Activated CD4-positive, alpha-beta memory T cell treated with anti-CD3 and anti-CD28 coated beads, Interleukin-2, amount 10 ng/mL, durations not matched to agents 7 days and 5 days (primary cell): ENCODE data around the gene PRPF18. TPM values are rescaled to one million over a fixed set of nuclear protein-coding genes. Genes with fewer than 3 reads are reported as not detected.

ENCODE experiments used
- CTCF ChIA-PET: fragments of 350-600 bp; sonication (Branson Sonifier 250); formaldehyde crosslinking; loops from one replicate; lab custom pipeline; 2021; ENCODE audit warnings: antibody characterized with exemption, inconsistent platforms; lab: Charles Lee
- POLR2A ChIA-PET: fragments of 350-600 bp; sonication (Branson Sonifier 250); formaldehyde crosslinking; loops from one replicate; lab custom pipeline; 2021; ENCODE audit warnings: antibody characterized with exemption; lab: Charles Lee
- DNase-seq: peaks from one replicate; pipeline ENCODE4 v3.0.0-alpha.2; 2020
- H3K27ac Mint-ChIP-seq: one replicate; pipeline ENCODE4 v1.8.0; 2021; ENCODE audit warnings: mild to moderate bottlenecking, mixed read lengths
- H3K27me3 Mint-ChIP-seq: one replicate; pipeline ENCODE4 v1.8.0; 2021; ENCODE audit warnings: mixed read lengths
- H3K36me3 Mint-ChIP-seq: one replicate; pipeline ENCODE4 v1.8.0; 2021; ENCODE audit warnings: low read depth, mixed read lengths
- H3K4me1 Mint-ChIP-seq: one replicate; pipeline ENCODE4 v1.8.0; 2021; ENCODE audit warnings: mixed read lengths
- H3K4me3 Mint-ChIP-seq: one replicate; pipeline ENCODE4 v1.8.0; 2021; ENCODE audit warnings: mild to moderate bottlenecking, mixed read lengths
- H3K9me3 Mint-ChIP-seq: one replicate; pipeline ENCODE4 v1.8.0; 2021; ENCODE audit warnings: mixed read lengths
- total RNA-seq, 2 experiments: library from RNA; stranded (reverse); gene quantifications; one replicate each; pipeline ENCODE4 v1.2.3, GENCODE V29; 2021

The PRPF18 gene
- total RNA-seq, 2 experiments from 2014 or later: 22.5 to 26.0 TPM

- POLR2A ChIA-PET: no interaction called here
- H3K4me1 Mint-ChIP-seq: no peaks in the 10 kb centered on the region
- H3K9me3 Mint-ChIP-seq: no peaks in the 10 kb centered on the region
- CTCF ChIA-PET: interaction anchor here (0.7 kb wide), 1 partner anchor 18 kb away, joined by 3 read pairs; no protein-coding TSS in a partner anchor
- no peak overlapping the region for H3K4me3 Mint-ChIP-seq
- H3K27ac Mint-ChIP-seq: no peak overlapping the region
- H3K27me3 Mint-ChIP-seq: no peaks in the 10 kb centered on the region
- peaks cover 39% of the 10 kb centered on the region for H3K36me3 Mint-ChIP-seq
- no peak for DNase-seq
These were observed 26.8 kb downstream of the PRPF18 start for GRCh38 chr10:13613519-13613918.

DNA sequence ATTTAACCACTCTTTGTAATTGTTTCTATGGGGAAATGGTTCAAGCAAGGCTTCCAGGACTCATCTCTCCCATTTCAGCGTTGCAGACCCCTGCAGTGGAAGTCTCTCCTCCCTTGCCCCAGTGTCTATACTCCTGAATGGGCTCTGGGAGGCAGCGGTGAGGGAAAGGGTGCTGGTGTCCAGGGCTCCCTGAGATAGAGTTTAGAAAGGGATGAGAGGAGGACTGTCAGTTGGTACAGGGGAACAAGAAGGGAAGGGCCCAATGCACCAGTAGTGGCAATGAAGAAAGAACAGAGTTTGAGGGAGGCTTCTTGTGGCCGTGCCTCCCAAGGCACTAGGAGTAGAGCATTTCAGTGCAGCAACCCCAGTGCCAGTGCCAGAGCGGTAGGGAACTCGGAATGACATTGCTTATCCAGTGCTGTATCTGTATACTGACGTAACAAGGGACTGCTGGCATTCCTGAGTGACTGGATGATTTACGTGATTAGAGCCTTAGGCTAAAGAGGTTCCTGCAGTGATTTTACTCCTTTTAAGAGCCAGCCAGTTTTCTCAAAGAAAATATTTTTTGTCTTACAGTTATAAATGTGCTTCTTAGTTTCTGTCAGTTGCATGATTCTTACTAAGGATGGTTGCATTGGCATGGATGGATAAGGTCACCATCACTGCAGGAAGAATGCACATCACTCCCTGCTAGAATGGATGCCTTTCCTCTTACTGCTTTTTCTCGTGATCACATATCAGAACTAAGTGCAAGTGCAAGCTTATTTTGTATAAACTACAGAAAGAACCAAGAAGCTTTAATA, 28.0 kb downstream of the PRPF18 start:
- Mint-ChIP-seq H3K27me3 (no peaks in the 10 kb centered on the region), H3K4me1 (no peaks in the 10 kb centered on the region), H3K4me3 (no peak overlapping the region), H3K27ac (no peak overlapping the region), H3K36me3 (peaks cover 37% of the 10 kb centered on the region), H3K9me3 (no peaks in the 10 kb centered on the region)
- no peak for DNase-seq
- ChIA-PET POLR2A (no interaction called here), CTCF (interaction anchor here (0.7 to 1.3 kb wide), 2 partner anchors 45 to 504 kb away, joined by 3 to 4 read pairs; no protein-coding TSS in a partner anchor)

DNA sequence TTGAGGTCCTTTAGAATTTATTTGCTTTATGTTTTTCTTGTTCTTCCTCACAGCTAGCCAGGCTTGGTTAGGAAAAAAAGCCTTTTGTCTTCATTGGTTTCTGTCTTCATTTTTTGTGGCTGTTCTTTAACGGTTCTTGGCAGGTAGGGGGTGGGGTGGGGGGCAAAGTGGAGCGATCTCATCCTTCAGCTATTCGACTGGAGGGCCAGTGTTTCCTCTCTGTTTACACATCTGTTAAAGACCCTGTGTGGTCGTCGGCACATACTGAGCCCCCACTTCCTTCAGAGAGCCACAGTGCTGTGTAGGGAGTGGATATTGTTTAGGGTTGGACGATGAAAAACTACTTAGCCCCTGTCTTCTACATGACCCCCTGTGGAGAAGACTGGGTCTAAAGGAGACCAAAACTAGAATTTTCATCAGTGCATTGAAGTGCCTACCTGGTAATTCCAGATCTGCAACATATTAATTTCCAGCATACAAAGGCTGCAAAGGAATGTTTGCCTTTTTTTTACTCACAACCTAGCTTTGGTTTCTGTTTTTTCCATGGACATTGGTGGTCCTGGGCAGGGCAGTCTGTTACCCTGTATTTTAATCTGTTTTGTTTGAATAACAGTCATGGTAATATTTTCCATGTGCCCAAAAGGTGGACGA, 29.0 kb downstream of the PRPF18 start:
- no peak overlapping the region for H3K4me3 Mint-ChIP-seq
- ChIA-PET POLR2A (no interaction called here), CTCF (interaction anchor here (0.7 to 1.3 kb wide), 3 partner anchors 44 to 505 kb away, joined by 3 to 4 read pairs (median 3); no protein-coding TSS in a partner anchor)
- H3K36me3 Mint-ChIP-seq: peaks cover 30% of the 10 kb centered on the region
- no peak overlapping the region for H3K27ac Mint-ChIP-seq
- no peaks in the 10 kb centered on the region for H3K4me1 Mint-ChIP-seq
- H3K27me3 Mint-ChIP-seq: no peaks in the 10 kb centered on the region
- DNase-seq: no peak
- H3K9me3 Mint-ChIP-seq: no peaks in the 10 kb centered on the region

- no peaks in the 10 kb centered on the region for H3K4me1 Mint-ChIP-seq
- POLR2A ChIA-PET: no interaction called here
- no peaks in the 10 kb centered on the region for H3K27me3 Mint-ChIP-seq
- no peak overlapping the region for H3K4me3 Mint-ChIP-seq
- H3K36me3 Mint-ChIP-seq: peaks cover 22% of the 10 kb centered on the region
- CTCF ChIA-PET: no interaction called here
- DNase-seq: no peak
- H3K27ac Mint-ChIP-seq: no peak overlapping the region
- H3K9me3 Mint-ChIP-seq: no peaks in the 10 kb centered on the region
These were observed 30.4 kb downstream of the PRPF18 start for GRCh38 chr10:13617116-13617515.

DNA sequence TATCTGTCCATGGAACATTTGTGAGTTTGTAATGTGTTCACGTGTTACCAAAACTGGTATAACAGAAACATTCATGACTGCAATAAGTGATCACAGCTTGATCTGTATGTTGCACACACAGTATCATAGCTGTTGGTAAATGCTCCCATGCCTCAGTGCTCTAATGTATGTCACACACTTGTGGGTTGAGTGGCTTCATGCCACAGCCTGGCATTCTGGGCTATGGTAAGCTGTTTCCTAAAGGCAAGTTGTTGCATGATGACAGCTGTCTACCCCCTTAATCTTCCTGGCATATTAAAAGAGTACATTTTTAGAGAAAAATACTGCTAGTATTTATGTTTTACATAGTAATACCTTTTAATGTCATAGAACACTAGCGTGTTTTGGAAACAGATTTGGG, 35.2 kb downstream of the PRPF18 start:
- CTCF ChIA-PET: no interaction called here

GRCh38 chr10:13624630-13625029, 37.9 kb downstream of the PRPF18 start:
- ChIA-PET CTCF (no interaction called here), POLR2A (no interaction called here)
- no peak overlapping the region for H3K4me3 Mint-ChIP-seq

More for the DNA sequence above, 35.2 kb downstream of the PRPF18 start:
- DNase-seq: no peak
- Mint-ChIP-seq H3K27ac (no peak overlapping the region), H3K4me1 (no peaks in the 10 kb centered on the region), H3K9me3 (no peaks in the 10 kb centered on the region), H3K4me3 (no peak overlapping the region), H3K36me3 (peaks cover 6% of the 10 kb centered on the region), H3K27me3 (no peaks in the 10 kb centered on the region)
- POLR2A ChIA-PET: no interaction called here

GRCh38 chr10:13627459-13628310, 40.9 kb downstream of the PRPF18 start:
- DNase-seq: no peak
- Mint-ChIP-seq H3K9me3 (no peaks in the 10 kb centered on the region), H3K4me1 (no peaks in the 10 kb centered on the region), H3K4me3 (no peak overlapping the region), H3K36me3 (peaks cover 14% of the 10 kb centered on the region), H3K27ac (no peak overlapping the region), H3K27me3 (no peaks in the 10 kb centered on the region)
- ChIA-PET POLR2A (no interaction called here), CTCF (no interaction called here)

More at GRCh38 chr10:13624630-13625029, 37.9 kb downstream of the PRPF18 start:
- Mint-ChIP-seq H3K4me1 (no peaks in the 10 kb centered on the region), H3K27ac (no peak overlapping the region), H3K27me3 (no peaks in the 10 kb centered on the region), H3K36me3 (peaks cover 3% of the 10 kb centered on the region), H3K9me3 (no peaks in the 10 kb centered on the region)
- no peak for DNase-seq

- ChIA-PET CTCF (no interaction called here), POLR2A (no interaction called here)
- H3K9me3 Mint-ChIP-seq: no peaks in the 10 kb centered on the region
- DNase-seq: no peak
- H3K4me3 Mint-ChIP-seq: no peak overlapping the region
- no peak overlapping the region for H3K27ac Mint-ChIP-seq
- no peaks in the 10 kb centered on the region for H3K4me1 Mint-ChIP-seq
- no peaks in the 10 kb centered on the region for H3K27me3 Mint-ChIP-seq
- peaks cover 14% of the 10 kb centered on the region for H3K36me3 Mint-ChIP-seq
These were observed 41.9 kb downstream of the PRPF18 start for GRCh38 chr10:13628661-13629060.

- ChIA-PET POLR2A (no interaction called here), CTCF (no interaction called here)
- Mint-ChIP-seq H3K4me3 (no peak overlapping the region), H3K36me3 (peaks cover 14% of the 10 kb centered on the region), H3K9me3 (no peaks in the 10 kb centered on the region), H3K27ac (no peak overlapping the region), H3K4me1 (no peaks in the 10 kb centered on the region), H3K27me3 (no peaks in the 10 kb centered on the region)
- DNase-seq: no peak
These were observed 42.4 kb downstream of the PRPF18 start for GRCh38 chr10:13629116-13629515.

- Mint-ChIP-seq H3K27ac (no peak overlapping the region), H3K9me3 (no peaks in the 10 kb centered on the region), H3K36me3 (peaks cover 14% of the 10 kb centered on the region), H3K4me3 (no peak overlapping the region), H3K4me1 (no peaks in the 10 kb centered on the region), H3K27me3 (no peaks in the 10 kb centered on the region)
- CTCF ChIA-PET: no interaction called here
- no peak for DNase-seq
- POLR2A ChIA-PET: no interaction called here
These were observed 43.5 kb downstream of the PRPF18 start for GRCh38 chr10:13630231-13630630.

- ChIA-PET CTCF (interaction anchor here (0.5 kb wide), 1 partner anchor 18 kb away, joined by 3 read pairs; no protein-coding TSS in a partner anchor), POLR2A (no interaction called here)
- no peak overlapping the region for H3K4me3 Mint-ChIP-seq
- peaks cover 14% of the 10 kb centered on the region for H3K36me3 Mint-ChIP-seq
- no peak for DNase-seq
- H3K27ac Mint-ChIP-seq: no peak overlapping the region
- H3K9me3 Mint-ChIP-seq: no peaks in the 10 kb centered on the region
- H3K4me1 Mint-ChIP-seq: no peaks in the 10 kb centered on the region
- no peaks in the 10 kb centered on the region for H3K27me3 Mint-ChIP-seq
These were observed 44.8 kb downstream of the PRPF18 start for GRCh38 chr10:13631594-13631993.

GRCh38 chr10:13632440-13632839, 45.7 kb downstream of the PRPF18 start:
- POLR2A ChIA-PET: no interaction called here
- CTCF ChIA-PET: no interaction called here
- Mint-ChIP-seq H3K4me3 (no peak overlapping the region), H3K9me3 (no peaks in the 10 kb centered on the region), H3K36me3 (peaks cover 14% of the 10 kb centered on the region), H3K27me3 (no peaks in the 10 kb centered on the region), H3K27ac (no peak overlapping the region), H3K4me1 (no peaks in the 10 kb centered on the region)
- DNase-seq: no peak
